UCSD-AML1 (cell line): Measurements from ENCODE around the gene MCEMP1.

Experiments
- DNase-seq: peaks from one replicate; lab custom pipeline; 2025; ENCODE audit not compliant: unreplicated experiment; lab: John Stamatoyannopoulos, UW

The MCEMP1 gene

GRCh38 chr19:7720351-7720750, 43.5 kb downstream of the MCEMP1 start:
- no peak for DNase-seq

- no peak for DNase-seq
Observed at GRCh38 chr19:7722231-7722651, 45.4 kb downstream of the MCEMP1 start.

- DNase-seq: no peak
Observed at GRCh38 chr19:7725791-7726190, 48.9 kb downstream of the MCEMP1 start.

GRCh38 chr19:7729211-7729610, 52.3 kb downstream of the MCEMP1 start:
- DNase-seq: no peak
